ENCODE measurements around the gene FAM117B. TPM values are rescaled to one million over a fixed set of nuclear protein-coding genes. Genes with fewer than 3 reads are reported as not detected.

The FAM117B gene
- polyA plus RNA-seq: 1 to 10 TPM in 2 of 3 donors, under 1 TPM in 1; 0.80 to 3.0 (median 2.2) TPM

- 1% methylated on average over 53 to 80 of the region's 80 CpGs for WGBS, 3 donors
- H3K27ac ChIP-seq (ENCODE audit: low read depth, low read length): no peak within 1 kb of the TSS
Observed at GRCh38 chr2:202634556-202635427, at the start of gene FAM117B. FAM117B (plus strand) TSS chr2:202634969; CDS start chr2:202635188, 219 bp downstream.

GRCh38 chr2:202588647-202589581, 45.9 kb upstream of the FAM117B start:
- WGBS, 3 donors: 26 to 38% (median 34%) methylated on average over 17 of the region's 17 CpGs
- H3K27ac ChIP-seq (ENCODE audit: low read depth, low read length): no peak overlapping the region

GRCh38 chr2:202589582-202589949, 45.2 kb upstream of the FAM117B start:
- 93 to 100% (median 96%) methylated on average over 4 of the region's 4 CpGs for WGBS, 3 donors
- no peak overlapping the region for H3K27ac ChIP-seq (ENCODE audit: low read depth, low read length)

- no peak overlapping the region for H3K27ac ChIP-seq (ENCODE audit: low read depth, low read length)
- 88 to 93% (median 89%) methylated on average over 2 of the region's 2 CpGs for WGBS, 3 donors
Observed at GRCh38 chr2:202592566-202592965, 42.2 kb upstream of the FAM117B start.

GRCh38 chr2:202599105-202599504, 35.7 kb upstream of the FAM117B start:
- WGBS, 3 donors: 90 to 98% (median 95%) methylated on average over 2 of the region's 2 CpGs
- no peak overlapping the region for H3K27ac ChIP-seq (ENCODE audit: low read depth, low read length)

GRCh38 chr2:202599911-202600310, 34.9 kb upstream of the FAM117B start:
- 53 to 82% (median 77%) methylated on average over 4 of the region's 4 CpGs for WGBS, 3 donors

GRCh38 chr2:202604699-202605098, 30.1 kb upstream of the FAM117B start:
- 63 to 81% (median 72%) methylated on average over 4 of the region's 4 CpGs for WGBS, 3 donors
- no peak overlapping the region for H3K27ac ChIP-seq (ENCODE audit: low read depth, low read length)

More at GRCh38 chr2:202599911-202600310, 34.9 kb upstream of the FAM117B start:
- no peak overlapping the region for H3K27ac ChIP-seq (ENCODE audit: low read depth, low read length)

- H3K27ac ChIP-seq (ENCODE audit: low read depth, low read length): no peak overlapping the region
- 58 to 87% (median 68%) methylated on average over 1 of the region's 1 CpG for WGBS, 3 donors
Observed at GRCh38 chr2:202605174-202605573, 29.6 kb upstream of the FAM117B start.

- H3K27ac ChIP-seq (ENCODE audit: low read depth, low read length): no peak overlapping the region
- WGBS, 3 donors: 60 to 95% (median 62%) methylated on average over 2 of the region's 2 CpGs
Observed at GRCh38 chr2:202608142-202608852, 26.5 kb upstream of the FAM117B start.

GRCh38 chr2:202609381-202610145, 25.2 kb upstream of the FAM117B start:
- no peak overlapping the region for H3K27ac ChIP-seq (ENCODE audit: low read depth, low read length)

GRCh38 chr2:202610380-202610779, 24.4 kb upstream of the FAM117B start:
- no peak overlapping the region for H3K27ac ChIP-seq (ENCODE audit: low read depth, low read length)
- 82 to 90% (median 86%) methylated on average over 5 of the region's 5 CpGs for WGBS, 3 donors

More at GRCh38 chr2:202609381-202610145, 25.2 kb upstream of the FAM117B start:
- WGBS, 3 donors: 65 to 75% (median 74%) methylated on average over 3 of the region's 3 CpGs

GRCh38 chr2:202612145-202612544, 22.6 kb upstream of the FAM117B start:
- WGBS, 3 donors: 90 to 100% (median 97%) methylated on average over 1 of the region's 1 CpG
- H3K27ac ChIP-seq (ENCODE audit: low read depth, low read length): no peak overlapping the region

GRCh38 chr2:202613479-202613878, 21.3 kb upstream of the FAM117B start:
- WGBS, 3 donors: 73 to 83% (median 80%) methylated on average over 2 of the region's 4 CpGs
- H3K27ac ChIP-seq (ENCODE audit: low read depth, low read length): no peak overlapping the region

GRCh38 chr2:202624133-202624532, 10.6 kb upstream of the FAM117B start:
- no peak overlapping the region for H3K27ac ChIP-seq (ENCODE audit: low read depth, low read length)

GRCh38 chr2:202627042-202627441, 7.7 kb upstream of the FAM117B start:
- WGBS, 3 donors: 58 to 73% (median 59%) methylated on average over 4 of the region's 4 CpGs
- H3K27ac ChIP-seq (ENCODE audit: low read depth, low read length): no peak overlapping the region

More at GRCh38 chr2:202624133-202624532, 10.6 kb upstream of the FAM117B start:
- WGBS, 3 donors: 91 to 96% (median 95%) methylated on average over 5 of the region's 5 CpGs

GRCh38 chr2:202628646-202629198, 6.0 kb upstream of the FAM117B start:
- no peak overlapping the region for H3K27ac ChIP-seq (ENCODE audit: low read depth, low read length)
- 78 to 92% (median 80%) methylated on average over 3 of the region's 3 CpGs for WGBS, 3 donors

GRCh38 chr2:202632682-202633290, 2.0 kb upstream of the FAM117B start:
- 57 to 87% (median 72%) methylated on average over 4 of the region's 4 CpGs for WGBS, 3 donors
- H3K27ac ChIP-seq (ENCODE audit: low read depth, low read length): no peak overlapping the region

Measured in adipose tissue (tissue), 3 donors.